ENCODE data around the gene NUAK2.

The NUAK2 gene

GRCh38 chr1:205275133-205275532 lies 46.4 kb downstream of the NUAK2 start:
- no peak for DNase-seq (ENCODE audit: low read depth, low spot score)

GRCh38 chr1:205274041-205274691 lies 47.4 kb downstream of the NUAK2 start:
- DNase-seq (ENCODE audit: low read depth, low spot score): peak; percentile 53

- peak; percentile 91 for DNase-seq (ENCODE audit: low read depth, low spot score)
Observed at GRCh38 chr1:205273551-205273982, 48.0 kb downstream of the NUAK2 start.

GRCh38 chr1:205272536-205272935 lies 49.0 kb downstream of the NUAK2 start:
- no peak for DNase-seq (ENCODE audit: low read depth, low spot score)

GRCh38 chr1:205271745-205272144 lies 49.8 kb downstream of the NUAK2 start:
- DNase-seq (ENCODE audit: low read depth, low spot score): no peak

GRCh38 chr1:205271277-205271676 lies 50.3 kb downstream of the NUAK2 start:
- DNase-seq (ENCODE audit: low read depth, low spot score): no peak

GRCh38 chr1:205270764-205271163 lies 50.8 kb downstream of the NUAK2 start:
- DNase-seq (ENCODE audit: low read depth, low spot score): peak; percentile 59

- no peak for DNase-seq (ENCODE audit: low read depth, low spot score)
Observed at GRCh38 chr1:205270271-205270670, 51.3 kb downstream of the NUAK2 start.

GRCh38 chr1:205269711-205270110 lies 51.8 kb downstream of the NUAK2 start:
- DNase-seq (ENCODE audit: low read depth, low spot score): no peak

- no peak for DNase-seq (ENCODE audit: low read depth, low spot score)
Observed at GRCh38 chr1:205268846-205269680, 52.5 kb downstream of the NUAK2 start.

- no peak for DNase-seq (ENCODE audit: low read depth, low spot score)
Observed at GRCh38 chr1:205267306-205267902, 54.1 kb downstream of the NUAK2 start.

GRCh38 chr1:205266611-205267305 lies 54.8 kb downstream of the NUAK2 start:
- DNase-seq (ENCODE audit: low read depth, low spot score): no peak

- peak; percentile 54 for DNase-seq (ENCODE audit: low read depth, low spot score)
Observed at GRCh38 chr1:205263580-205264190, 57.9 kb downstream of the NUAK2 start.

GRCh38 chr1:205262731-205263171 lies 58.8 kb downstream of the NUAK2 start:
- peak; percentile 51 for DNase-seq (ENCODE audit: low read depth, low spot score)

GRCh38 chr1:205261946-205262691 lies 59.4 kb downstream of the NUAK2 start:
- DNase-seq (ENCODE audit: low read depth, low spot score): peak; percentile 62

- peak; percentile 46 for DNase-seq (ENCODE audit: low read depth, low spot score)
Observed at GRCh38 chr1:205260948-205261732, 60.4 kb downstream of the NUAK2 start.

- DNase-seq (ENCODE audit: low read depth, low spot score): no peak
Observed at GRCh38 chr1:205259998-205260397, 61.5 kb downstream of the NUAK2 start.

GRCh38 chr1:205259324-205259832 lies 62.2 kb downstream of the NUAK2 start:
- no peak for DNase-seq (ENCODE audit: low read depth, low spot score)

GRCh38 chr1:205258719-205259118 lies 62.8 kb downstream of the NUAK2 start:
- DNase-seq (ENCODE audit: low read depth, low spot score): peak; percentile 74

- no peak for DNase-seq (ENCODE audit: low read depth, low spot score)
Observed at GRCh38 chr1:205258261-205258691, 63.3 kb downstream of the NUAK2 start.
